ENCODE measurements around the gene FKBP4.
A peak's percentile ranks its signal among the peaks of the same experiment; 100 is the strongest.

FKBP4 gene

GRCh38 chr12:2783936-2784600, 10.7 kb upstream of the FKBP4 start:
- peak; percentile 25 for DNase-seq

GRCh38 chr12:2785017-2785416, 9.8 kb upstream of the FKBP4 start:
- DNase-seq: no peak

GRCh38 chr12:2791089-2791488, 3.7 kb upstream of the FKBP4 start:
- DNase-seq: no peak

- DNase-seq: no peak
Observed at GRCh38 chr12:2792671-2793500, 1.9 kb upstream of the FKBP4 start.

- DNase-seq: no peak
Observed at GRCh38 chr12:2793561-2793960, 1.2 kb upstream of the FKBP4 start.

GRCh38 chr12:2794191-2794735, 507 bp upstream of the FKBP4 start:
- DNase-seq: no peak

- peak; percentile 62 for DNase-seq
Observed at GRCh38 chr12:2795291-2796186, 769 bp downstream of the FKBP4 start.

GRCh38 chr12:2796187-2796666, 1.5 kb downstream of the FKBP4 start:
- no peak for DNase-seq

- no peak for DNase-seq
Observed at GRCh38 chr12:2797721-2798418, 3.1 kb downstream of the FKBP4 start.

GRCh38 chr12:2800046-2800570, 5.3 kb downstream of the FKBP4 start:
- DNase-seq: no peak

GRCh38 chr12:2801044-2801783, 6.4 kb downstream of the FKBP4 start:
- no peak for DNase-seq

- DNase-seq: no peak
Observed at GRCh38 chr12:2803635-2804392, 9.0 kb downstream of the FKBP4 start.

GRCh38 chr12:2804393-2805142, 9.8 kb downstream of the FKBP4 start:
- no peak for DNase-seq

- no peak for DNase-seq
Observed at GRCh38 chr12:2805143-2805520, 10.4 kb downstream of the FKBP4 start.

- DNase-seq: no peak
Observed at GRCh38 chr12:2806700-2807099, 11.9 kb downstream of the FKBP4 start.

GRCh38 chr12:2811801-2812200, 17.0 kb downstream of the FKBP4 start:
- DNase-seq: no peak

GRCh38 chr12:2812290-2813213, 17.8 kb downstream of the FKBP4 start, which contains the start of gene ITFG2:
Gene ITFG2 (plus strand): TSS chr12:2812668. CDS start chr12:2812761, 93 bp downstream.
- peak; percentile 90 for DNase-seq
